Measurements from ENCODE around the gene LCORL.

The LCORL gene

GRCh38 chr4:18020145-18020670, 1.3 kb downstream of the LCORL start:
- Histone ChIP-seq H3K4me1 (ENCODE audit: control insufficient read depth, low read length) (peaks cover 38% of the 10 kb centered on the region), H3K27me3 (ENCODE audit: control insufficient read depth, low read length) (no peaks in the 10 kb centered on the region), H3K4me2 (ENCODE audit: low read length) (peak overlapping the region; percentile 97), H3K9me3 (ENCODE audit: control insufficient read depth, insufficient read depth, low read length) (no peaks in the 10 kb centered on the region), H3K4me3 (ENCODE audit: low read length) (peak overlapping the region; percentile 78), H3F3A (ENCODE audit: control insufficient read depth, insufficient read depth) (no peaks in the 10 kb centered on the region), H3K27ac (ENCODE audit: low read depth, low read length) (no peak overlapping the region; the same call in 1 of the 2 replicates), H4K20me1 (ENCODE audit: control insufficient read depth, insufficient read depth, low read depth, low read length) (peaks cover 19% of the 10 kb centered on the region), H3K79me2 (ENCODE audit: control insufficient read depth, low read length) (peaks cover 63% of the 10 kb centered on the region), H3K9me2 (replicated peaks; ENCODE audit: control insufficient read depth, low read length) (no peaks in the 10 kb centered on the region), H3K36me3 (ENCODE audit: control insufficient read depth, low read length) (peaks cover 15% of the 10 kb centered on the region)
- TF ChIP-seq EZH2phosphoT487 (IDR thresholded peaks at IDR 0.05; ENCODE audit: borderline replicate concordance, low read length): no peak
- no peak for TF ChIP-seq CTCF (IDR thresholded peaks at IDR 0.05; ENCODE audit: low read depth, low read length, poor library complexity, severe bottlenecking)

GRCh38 chr4:18014269-18014668, 7.3 kb downstream of the LCORL start:
- Histone ChIP-seq H3K27me3 (ENCODE audit: control insufficient read depth, low read length) (no peaks in the 10 kb centered on the region), H3F3A (ENCODE audit: control insufficient read depth, insufficient read depth) (no peaks in the 10 kb centered on the region), H3K79me2 (ENCODE audit: control insufficient read depth, low read length) (peaks cover 99% of the 10 kb centered on the region), H3K27ac (ENCODE audit: low read depth, low read length) (no peak overlapping the region), H3K4me1 (ENCODE audit: control insufficient read depth, low read length) (peaks cover 17% of the 10 kb centered on the region), H3K36me3 (ENCODE audit: control insufficient read depth, low read length) (peaks cover 9% of the 10 kb centered on the region), H3K9me3 (ENCODE audit: control insufficient read depth, insufficient read depth, low read length) (no peaks in the 10 kb centered on the region), H4K20me1 (ENCODE audit: control insufficient read depth, insufficient read depth, low read depth, low read length) (peaks cover 10% of the 10 kb centered on the region), H3K9me2 (replicated peaks; ENCODE audit: control insufficient read depth, low read length) (no peaks in the 10 kb centered on the region), H3K4me2 (ENCODE audit: low read length) (no peak overlapping the region), H3K4me3 (ENCODE audit: low read length) (no peak overlapping the region)
- TF ChIP-seq EZH2phosphoT487 (IDR thresholded peaks at IDR 0.05; ENCODE audit: borderline replicate concordance, low read length) (no peak), CTCF (IDR thresholded peaks at IDR 0.05; ENCODE audit: low read depth, low read length, poor library complexity, severe bottlenecking) (no peak)

GRCh38 chr4:18012807-18013462, 8.6 kb downstream of the LCORL start:
- Histone ChIP-seq H3K4me1 (ENCODE audit: control insufficient read depth, low read length) (peaks cover 8% of the 10 kb centered on the region), H3K27ac (ENCODE audit: low read depth, low read length) (no peak overlapping the region), H3K79me2 (ENCODE audit: control insufficient read depth, low read length) (peaks cover 99% of the 10 kb centered on the region), H3K9me3 (ENCODE audit: control insufficient read depth, insufficient read depth, low read length) (no peaks in the 10 kb centered on the region), H3K4me2 (ENCODE audit: low read length) (no peak overlapping the region), H3K9me2 (replicated peaks; ENCODE audit: control insufficient read depth, low read length) (no peaks in the 10 kb centered on the region), H3F3A (ENCODE audit: control insufficient read depth, insufficient read depth) (no peaks in the 10 kb centered on the region), H3K4me3 (ENCODE audit: low read length) (no peak overlapping the region), H4K20me1 (ENCODE audit: control insufficient read depth, insufficient read depth, low read depth, low read length) (peaks cover 7% of the 10 kb centered on the region; the same call in 1 of the 2 replicates), H3K27me3 (ENCODE audit: control insufficient read depth, low read length) (no peaks in the 10 kb centered on the region), H3K36me3 (ENCODE audit: control insufficient read depth, low read length) (peaks cover 10% of the 10 kb centered on the region)
- TF ChIP-seq CTCF (IDR thresholded peaks at IDR 0.05; ENCODE audit: low read depth, low read length, poor library complexity, severe bottlenecking) (no peak), EZH2phosphoT487 (IDR thresholded peaks at IDR 0.05; ENCODE audit: borderline replicate concordance, low read length) (no peak)
